Putamen (tissue), 1 donor: ENCODE data around the gene RRM2.

ENCODE experiments used
- DNase-seq: peaks from one replicate; pipeline ENCODE4 v3.0.0-alpha.2; 2016; ENCODE audit warnings: low spot score

RRM2 gene

DNA sequence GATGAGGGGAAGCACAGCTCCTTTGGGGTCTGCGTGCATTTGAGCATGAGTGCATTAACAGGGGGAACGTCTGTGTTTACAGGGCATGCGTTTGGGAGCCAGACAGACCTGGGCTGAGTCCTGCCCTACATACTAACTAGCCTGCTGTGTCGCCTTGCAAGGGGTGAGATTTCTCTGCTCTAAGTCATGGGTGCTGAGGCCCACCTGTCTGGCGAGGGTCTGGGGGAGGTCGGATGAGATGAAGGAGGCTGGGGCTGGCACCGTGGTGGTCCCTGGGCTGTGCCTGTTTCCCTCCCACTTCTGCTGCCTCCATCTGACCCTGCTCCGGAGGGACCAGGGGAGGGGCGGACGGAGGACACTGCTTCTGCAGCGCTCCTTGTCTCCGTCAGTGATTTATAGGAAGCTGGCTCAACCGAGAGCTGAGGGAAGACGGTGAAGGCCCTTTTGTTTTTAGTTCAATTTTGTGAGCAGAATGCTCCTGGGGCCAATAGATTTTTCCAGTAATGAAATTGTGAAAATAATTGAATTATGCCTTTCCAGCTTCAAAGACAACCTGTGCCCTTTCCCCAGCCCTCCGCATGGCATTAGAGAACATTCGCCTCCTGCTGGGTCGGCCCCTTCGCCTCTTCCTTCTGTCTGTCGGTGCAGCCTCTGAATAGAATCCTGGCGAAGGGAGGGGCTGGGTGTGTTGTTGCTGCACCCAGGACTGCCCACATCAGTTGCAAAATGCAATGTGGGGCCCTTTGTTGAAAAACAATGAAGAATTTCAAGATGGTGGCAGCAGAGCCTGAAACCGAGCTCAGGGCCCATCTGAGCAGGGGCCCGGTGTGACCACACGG, 49.7 kb downstream of the RRM2 start:
- no peak for DNase-seq

DNA sequence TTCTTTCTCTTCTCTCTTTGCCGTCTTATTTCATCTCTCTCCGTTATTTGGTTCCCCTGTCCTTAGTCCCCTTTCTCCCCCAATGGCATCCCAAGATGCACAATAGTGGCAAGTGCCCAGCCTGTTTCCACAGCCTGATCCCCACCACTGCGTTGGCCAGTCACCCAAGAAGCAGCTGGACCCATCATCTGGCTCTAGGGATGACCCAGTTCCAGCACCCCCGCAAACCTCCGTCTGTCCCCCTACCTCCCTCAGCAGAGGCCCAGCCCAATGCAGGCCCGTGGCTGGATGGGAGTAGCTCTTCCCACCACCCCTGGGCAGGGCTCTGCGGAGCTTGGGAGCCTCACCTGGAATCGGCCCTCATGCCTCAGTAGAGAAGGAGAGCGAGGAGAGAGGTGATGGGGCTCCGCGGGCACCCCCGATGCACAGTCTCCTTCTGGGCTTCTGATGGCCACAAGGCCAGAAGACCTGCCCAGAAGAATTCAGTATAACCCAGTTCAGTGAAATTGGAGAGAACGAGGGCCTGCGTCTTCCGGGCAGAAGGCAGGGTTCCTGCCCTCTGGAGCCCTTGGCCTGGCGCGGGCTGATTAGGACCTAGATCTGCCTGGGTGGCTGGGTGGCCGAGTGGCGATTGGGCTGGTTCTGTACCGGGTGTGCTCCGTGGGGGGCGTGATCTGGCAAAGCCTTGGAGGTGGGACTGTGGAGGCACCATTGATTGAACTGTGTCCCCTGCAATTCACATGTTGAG, 50.9 kb downstream of the RRM2 start:
- no peak for DNase-seq

DNA sequence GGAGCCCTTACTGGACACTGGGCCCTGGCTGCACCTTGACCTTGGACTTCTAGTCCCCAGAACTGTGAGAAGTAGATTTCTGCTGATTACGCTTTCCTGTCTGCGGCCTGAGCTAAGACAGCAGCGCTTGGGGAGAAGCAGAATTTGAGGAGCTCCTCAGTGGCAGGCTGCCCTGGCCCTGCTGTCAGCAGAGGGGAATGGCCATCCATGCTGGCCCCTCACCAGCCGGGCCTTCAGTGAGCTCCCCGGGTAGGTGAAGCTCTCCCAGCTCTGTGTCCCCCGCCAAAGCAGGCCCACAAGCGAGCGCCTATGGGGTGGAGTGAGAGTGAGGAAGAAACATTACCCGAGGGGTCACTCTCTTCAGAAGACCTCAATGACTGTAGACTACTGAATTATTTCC, 51.6 kb downstream of the RRM2 start:
- DNase-seq = no peak

DNA sequence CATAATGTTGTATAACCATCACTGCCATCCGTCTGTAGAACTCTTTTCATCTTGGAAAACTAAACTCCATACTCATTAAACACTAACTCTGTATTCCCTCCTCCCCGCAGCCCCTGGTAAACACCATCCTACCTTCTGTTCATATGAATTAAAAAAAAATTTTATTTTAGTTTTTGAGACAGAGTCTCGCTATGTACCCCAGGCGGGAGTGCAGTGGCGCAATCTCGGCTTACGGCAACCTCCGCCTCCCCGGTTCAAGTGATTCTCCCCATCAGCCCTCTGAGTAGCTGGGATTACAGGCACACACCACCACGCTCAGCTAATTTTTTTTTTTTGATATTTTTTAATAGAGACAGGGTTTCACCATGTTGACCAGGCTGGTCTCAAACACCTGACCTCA, 52.9 kb downstream of the RRM2 start:
- no peak for DNase-seq

DNA sequence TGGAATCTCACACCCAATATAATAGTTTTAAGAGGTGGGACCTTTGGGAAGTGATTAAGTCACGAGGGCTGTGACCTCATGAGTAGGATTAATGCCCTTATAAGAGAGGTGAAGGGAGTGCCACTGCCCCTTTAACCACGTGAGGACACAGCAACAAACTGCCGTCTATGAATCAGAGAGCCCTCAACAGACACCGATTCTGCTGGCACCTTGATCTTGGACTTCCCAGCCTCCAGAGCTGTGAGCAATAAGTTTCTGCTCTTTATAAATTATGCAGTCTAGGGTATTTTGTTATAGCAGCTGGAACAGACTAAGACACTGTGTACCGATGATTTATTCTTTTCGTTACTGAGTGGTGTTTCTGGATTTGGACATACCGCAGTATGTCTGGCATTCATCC, 56.2 kb downstream of the RRM2 start:
- DNase-seq = no peak

DNA sequence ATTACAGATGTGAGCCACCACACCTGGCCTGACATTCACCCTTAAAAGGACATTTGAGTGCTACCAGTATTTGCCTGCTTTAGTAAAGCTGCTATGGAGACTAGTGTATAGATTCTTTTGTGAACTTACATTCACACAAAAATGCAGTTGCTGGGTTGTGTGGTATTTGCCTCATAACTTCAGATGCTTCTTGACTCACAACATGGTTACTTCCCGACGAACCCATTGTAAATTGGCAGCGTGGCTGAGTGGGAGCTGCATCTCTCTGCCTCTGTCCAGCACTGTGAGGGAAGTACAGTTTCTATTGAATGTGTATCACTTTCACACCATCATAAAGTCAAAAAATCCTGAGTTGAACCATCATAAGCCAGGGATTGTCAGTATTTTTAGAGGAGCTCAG, 56.9 kb downstream of the RRM2 start:
- no peak for DNase-seq

DNA sequence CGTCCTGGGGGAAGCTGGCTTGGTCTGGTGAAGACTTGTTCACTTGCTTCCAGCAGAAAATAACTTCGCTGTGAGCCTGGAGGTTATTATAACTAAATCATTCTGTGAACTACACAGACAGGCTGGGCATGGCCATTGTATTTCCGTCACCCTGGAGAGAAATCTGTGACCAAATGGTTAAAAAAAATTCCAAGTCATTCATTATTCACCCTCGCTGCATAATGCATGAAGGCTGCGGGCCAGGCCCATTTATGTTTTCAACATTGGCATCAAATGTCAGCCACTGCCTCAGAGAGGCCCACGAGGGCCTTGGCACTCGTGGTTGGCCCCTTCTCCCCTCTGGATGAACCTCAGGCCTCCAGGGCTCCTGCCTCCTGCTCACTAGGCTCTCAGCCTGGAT, 57.7 kb downstream of the RRM2 start:
- DNase-seq = no peak
